Femur (tissue), 1 donor: ENCODE measurements around the gene PRKAR1A.
"Not testable (repeated sequence)": the region's sequence is repeated elsewhere in the genome, so short reads cannot be mapped to it uniquely, and the experiment has no call there.

Experiments
- DNase-seq: peaks from one replicate; pipeline ENCODE4 v3.0.0-alpha.2; 2017

Gene PRKAR1A

DNA sequence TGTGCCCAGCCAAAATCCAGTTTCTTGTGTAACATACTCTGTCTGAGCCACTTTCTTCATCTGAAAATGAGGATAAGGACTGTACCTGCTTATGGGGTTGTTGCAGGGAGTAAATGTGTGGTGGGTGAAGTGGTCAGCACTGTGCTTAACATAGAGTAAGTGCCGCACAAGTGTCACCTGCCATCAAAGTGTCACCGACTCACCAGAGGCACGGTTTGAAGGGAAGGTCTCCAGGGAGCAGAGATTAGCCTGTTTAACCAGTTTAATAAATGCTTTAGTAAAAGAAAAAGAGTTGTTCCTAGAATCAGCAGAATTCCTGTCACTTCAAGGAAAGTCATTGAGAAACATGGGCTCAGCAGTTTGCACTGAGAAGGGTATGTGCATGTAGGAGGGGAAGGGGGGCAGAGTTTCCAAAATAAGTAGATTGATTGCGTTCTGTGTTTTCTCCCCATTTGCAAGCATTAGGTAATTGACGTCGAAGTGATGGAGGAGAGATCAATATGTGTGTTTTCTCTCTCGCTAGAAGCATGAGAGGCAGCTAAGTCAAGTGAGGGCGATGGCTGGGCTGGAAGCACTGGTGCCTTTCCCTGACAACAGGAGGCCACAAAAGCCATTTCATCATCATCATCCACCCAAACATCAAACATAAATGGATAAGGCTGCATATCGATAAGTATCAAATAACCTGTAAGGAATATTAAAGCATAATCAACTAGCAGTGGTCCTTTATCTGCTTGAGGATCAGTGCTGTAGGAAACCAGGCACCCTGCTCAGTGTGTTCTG lies 69.8 kb downstream of the PRKAR1A start:
- DNase-seq, result no peak

DNA sequence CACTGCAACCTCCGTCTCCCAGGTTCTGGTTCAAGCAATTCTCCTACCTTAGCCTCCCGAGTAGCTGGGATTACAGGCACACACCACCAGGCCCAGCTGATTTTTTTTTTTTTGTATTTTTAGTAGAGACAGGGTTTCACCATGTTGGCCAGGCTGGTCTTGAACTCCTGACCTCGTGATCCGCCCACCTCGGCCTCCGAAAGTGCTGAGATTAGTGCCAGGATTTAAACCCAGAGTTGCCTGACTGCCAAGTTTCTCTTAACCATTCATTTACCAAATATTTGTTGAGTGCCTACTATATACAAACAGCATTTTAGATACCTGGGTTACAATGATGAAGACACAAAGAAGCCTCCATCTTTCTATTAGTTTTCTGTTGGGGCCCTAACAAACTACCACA lies 70.6 kb downstream of the PRKAR1A start:
- not testable (repeated sequence) for DNase-seq

DNA sequence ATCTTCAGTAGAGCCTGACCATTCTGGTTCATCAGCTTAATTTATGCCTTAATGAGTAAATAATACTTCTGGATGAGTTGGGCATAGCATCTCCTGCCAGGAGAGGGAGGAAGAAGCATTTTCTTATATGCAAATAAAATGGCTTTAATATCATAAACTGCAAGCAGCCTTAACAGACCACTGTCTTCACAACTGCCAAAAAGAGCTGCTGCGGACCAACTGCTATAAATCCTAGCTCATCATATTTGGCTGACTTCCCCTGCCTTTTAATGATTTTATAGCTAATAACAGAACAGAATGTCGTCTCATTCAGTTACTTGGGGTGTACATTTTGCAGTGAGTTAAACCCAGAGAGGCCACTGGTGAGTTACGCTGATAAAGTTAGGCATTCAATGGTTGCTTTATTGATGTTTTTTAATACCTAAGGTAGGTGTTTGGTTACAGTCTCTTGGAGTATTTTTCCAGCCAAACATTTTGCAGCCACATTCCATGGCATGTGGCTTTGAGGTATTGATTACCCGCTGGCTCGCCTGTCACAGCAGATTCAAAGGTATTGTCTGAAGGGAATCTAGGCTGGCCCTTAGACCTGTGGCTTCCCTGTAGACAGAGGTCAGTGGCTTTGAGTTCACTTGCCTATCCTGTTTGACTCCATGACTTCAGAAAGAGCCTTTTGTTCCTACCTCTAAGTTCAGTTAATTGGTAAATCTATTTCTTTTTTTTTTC lies 72.5 kb downstream of the PRKAR1A start:
- DNase-seq, result no peak

DNA sequence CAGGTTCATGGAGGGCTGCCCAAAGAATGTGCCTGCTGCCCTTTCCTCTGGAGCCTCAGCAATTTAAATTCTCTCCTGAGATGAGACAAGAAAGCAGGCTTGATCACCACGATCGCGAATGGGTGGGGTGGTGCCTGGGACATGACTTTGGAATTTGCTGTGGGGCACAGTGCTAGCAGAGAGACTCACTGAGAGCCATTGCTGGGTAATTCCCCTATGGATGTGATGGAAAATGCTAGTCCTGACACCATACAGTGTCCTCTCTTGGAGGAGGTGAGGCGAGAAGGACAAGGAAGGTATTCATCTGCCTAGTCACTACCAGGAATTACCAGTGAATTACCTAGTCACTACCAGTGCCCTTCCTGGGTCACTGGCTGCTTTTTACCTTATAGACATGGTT lies 73.4 kb downstream of the PRKAR1A start:
- no peak for DNase-seq

DNA sequence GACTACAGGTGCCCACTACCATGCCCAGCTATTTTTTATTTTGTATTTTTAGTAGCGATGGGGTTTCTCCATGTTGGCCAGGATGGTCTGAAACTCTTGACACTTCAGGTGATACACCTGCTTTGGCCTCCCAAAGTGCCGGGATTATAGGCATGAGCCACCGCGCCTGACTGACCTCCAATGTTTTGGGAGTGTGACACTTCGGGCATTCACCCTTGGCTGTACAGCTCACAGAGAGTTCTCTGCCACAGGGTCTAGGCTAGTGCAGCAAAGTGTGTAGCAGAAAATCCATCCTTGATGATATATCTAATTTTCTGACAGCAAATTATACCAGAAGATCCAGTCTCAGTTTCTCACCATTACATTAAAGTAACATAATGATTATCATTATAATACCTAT lies 74.8 kb downstream of the PRKAR1A start:
- DNase-seq, result no peak

DNA sequence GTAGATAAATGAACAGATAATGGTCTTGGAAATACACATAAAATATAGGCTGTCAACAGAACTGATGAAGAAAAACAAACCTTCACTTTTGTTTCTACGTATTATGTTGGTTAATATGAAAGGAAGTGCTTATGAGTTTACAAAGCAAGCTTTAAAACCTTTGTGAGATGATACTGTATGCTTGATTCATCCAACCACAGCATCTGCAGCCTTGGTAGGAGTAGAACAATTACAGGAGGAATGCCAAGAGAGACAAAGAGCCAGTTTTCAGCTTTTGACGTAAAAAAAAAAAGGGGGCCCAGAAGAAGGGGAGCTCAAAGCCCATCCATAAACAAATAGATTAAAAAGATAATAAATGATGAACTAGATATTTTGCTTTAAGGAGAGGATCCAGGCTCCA lies 75.6 kb downstream of the PRKAR1A start:
- no peak for DNase-seq

DNA sequence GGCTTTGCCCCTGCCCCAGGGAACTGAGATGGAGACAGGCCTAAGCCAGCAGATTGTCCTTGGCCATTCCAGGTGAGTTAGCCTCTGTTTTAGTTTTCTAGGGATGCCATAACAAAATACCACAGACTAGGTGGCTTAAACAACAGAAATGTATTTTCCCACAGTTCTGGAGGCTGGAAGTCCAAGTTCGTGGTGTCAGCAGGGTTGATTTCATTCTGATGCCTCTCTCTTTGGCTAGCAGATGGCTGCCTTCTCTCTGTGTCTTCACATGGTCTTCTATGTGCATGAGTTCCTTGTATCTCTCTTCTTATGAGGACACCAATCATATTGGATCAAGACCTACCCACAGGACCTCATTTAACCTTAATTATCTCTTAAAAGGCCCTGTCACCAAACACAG lies 76.1 kb downstream of the PRKAR1A start:
- DNase-seq, result no peak

DNA sequence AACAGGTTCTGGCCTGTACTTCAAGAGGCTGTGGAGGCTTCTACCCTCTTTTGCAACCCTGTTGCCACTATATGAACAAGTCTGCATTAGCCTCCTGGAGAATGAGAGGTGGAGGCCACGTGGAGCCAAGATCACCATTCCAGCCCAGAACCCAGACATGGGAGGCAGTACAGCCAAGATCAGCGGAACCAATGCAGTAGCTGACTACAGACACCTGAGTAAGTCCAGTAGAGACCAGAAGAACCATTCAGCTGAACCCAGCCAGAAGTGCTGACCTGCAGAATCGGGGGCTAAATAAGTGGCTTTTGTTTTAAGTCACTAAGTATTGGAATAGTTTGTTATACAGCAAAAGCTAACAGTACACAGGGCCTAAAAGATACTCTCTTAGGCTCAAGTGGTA lies 76.9 kb downstream of the PRKAR1A start:
- DNase-seq, result no peak

DNA sequence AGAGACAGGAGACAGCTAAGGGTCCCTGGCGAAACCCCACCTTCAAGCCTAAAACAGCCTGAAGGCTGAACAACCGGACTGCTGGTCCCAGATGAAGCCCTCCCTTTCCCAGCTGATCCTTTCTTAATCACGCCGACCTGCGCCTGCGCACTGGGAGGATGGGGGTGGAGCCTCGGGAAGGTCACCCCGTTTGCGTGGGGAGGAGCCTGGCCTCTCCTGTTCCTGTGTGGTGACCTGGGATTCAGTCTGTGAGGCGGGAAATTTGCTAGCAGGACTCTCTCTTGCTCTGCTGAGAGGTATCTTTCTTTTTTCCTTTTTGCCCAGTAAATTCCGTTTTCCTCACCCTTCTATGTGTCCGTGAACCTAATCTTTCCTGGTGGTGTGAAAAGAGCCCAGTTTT lies 79.4 kb downstream of the PRKAR1A start:
- peak; percentile 46 for DNase-seq

DNA sequence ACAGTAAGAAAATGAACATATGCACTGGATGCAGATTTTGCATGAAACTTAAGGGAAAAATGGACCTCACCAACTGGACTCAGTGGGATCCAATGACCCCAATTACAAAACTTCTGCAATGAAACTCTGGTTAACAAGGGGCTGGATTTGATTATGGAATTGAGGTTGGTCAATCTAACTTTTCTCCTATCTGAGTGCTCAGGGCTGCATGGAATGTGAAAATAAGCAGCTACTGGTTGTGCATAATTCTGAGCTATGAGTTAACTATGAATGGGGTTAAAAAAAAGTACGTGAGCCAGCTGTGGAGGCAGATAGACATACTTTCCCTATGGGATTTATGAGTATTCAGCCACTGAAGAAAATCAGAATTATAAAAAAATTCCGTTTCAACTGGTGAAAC lies 79.8 kb downstream of the PRKAR1A start:
- no peak for DNase-seq

DNA sequence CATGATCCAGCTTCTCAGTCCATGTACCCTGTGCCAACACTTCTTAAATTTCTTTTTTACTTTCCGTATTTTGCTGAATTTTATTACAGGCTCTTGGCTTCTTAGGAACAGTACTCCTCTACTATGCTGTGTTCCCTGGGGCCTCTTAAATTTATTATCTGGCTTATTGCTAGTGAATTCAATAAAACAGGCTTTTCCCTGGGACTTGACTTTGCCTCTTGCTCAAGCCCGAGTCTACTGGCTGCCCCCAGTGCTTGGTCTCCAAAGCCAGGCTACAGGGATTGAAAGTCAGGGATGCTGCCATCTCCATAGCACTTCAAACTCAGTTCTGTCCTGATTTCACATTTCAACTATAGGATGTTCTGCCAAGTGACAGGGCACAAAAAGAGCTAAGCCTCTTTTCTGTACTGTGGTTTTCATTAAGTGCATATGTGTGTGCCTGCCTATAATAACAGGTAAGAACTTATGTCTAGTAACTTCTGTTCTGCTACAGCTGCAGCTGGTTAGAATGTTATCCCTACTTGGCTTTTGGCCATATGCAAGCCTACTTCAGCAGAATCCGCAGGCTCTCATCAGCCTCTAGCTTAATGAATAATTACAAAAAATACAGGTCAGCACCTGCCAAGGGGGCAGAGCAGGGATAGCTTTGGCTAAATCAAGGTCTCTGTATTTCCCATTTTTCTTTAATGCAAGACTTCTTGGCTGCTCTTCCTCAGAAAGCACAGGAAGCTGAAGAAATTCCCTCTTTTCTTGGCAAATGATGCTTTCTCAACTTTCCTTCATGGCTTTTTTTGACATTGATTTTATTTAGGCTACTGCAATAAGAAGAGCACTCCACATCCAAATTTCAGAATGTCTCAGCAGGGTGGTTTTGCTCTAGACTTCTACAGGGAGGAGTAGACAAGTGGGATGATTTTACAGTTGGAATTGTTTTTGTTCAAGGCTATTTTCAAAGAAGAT lies 80.7 kb downstream of the PRKAR1A start:
- DNase-seq, result peak; percentile 82

DNA sequence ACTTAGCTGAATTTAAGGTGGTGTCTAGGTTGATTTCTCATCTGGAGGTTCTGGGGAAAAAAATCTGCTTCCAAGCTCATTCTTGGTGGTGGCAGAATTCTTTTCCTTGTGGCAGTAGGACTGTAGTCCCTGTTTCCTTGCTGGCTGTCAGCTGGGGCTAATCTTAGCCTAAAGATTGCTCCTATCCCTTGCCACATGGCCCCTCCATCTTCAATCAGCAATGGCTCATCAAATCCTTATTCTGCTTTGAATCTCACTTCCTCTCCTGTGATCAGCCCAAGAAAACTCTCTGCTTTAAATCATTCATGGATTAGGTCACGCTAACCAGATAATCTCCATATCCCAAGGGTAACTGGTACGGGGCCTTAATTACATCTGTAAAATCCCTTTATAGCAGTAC lies 82.3 kb downstream of the PRKAR1A start:
- DNase-seq, result no peak

DNA sequence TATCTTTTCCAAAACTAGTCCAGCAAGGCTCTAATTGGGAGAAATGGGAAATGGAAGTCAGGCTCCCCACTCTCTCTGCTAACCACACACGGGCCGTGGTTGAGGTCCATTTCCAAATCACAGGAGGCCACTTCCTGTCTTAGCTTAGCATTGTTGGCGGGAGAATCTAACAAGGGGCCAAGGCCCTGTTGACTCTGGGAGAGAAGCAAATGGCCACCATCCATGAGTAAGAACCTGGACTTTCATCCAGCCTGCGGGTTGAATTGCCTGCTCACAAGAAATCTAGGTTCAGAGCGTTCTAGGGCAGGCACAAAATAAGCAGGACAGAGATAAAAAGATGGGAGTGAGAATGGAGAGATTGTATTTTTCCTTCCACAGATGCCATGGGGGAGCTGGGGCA lies 83.3 kb downstream of the PRKAR1A start:
- DNase-seq, result peak; percentile 83

DNA sequence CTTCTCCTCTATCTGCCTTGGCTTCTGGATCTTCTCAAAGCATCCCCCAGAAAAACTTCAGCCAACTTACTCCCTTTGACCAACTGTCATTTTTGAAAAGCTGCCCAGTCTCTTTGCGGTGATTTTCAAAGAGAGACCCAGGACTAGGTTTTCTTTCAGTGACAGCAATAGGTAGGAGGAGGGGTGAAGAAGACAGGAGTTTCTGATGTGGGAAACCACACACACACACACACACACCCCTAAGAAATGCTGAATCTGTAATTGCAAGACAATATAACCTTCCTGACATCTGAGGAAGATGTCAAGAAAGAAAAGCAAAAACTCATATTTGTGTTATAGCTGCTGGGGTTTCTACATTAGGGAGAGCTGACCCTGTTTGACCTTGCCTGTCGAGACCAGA lies 83.8 kb downstream of the PRKAR1A start:
- no peak for DNase-seq

DNA sequence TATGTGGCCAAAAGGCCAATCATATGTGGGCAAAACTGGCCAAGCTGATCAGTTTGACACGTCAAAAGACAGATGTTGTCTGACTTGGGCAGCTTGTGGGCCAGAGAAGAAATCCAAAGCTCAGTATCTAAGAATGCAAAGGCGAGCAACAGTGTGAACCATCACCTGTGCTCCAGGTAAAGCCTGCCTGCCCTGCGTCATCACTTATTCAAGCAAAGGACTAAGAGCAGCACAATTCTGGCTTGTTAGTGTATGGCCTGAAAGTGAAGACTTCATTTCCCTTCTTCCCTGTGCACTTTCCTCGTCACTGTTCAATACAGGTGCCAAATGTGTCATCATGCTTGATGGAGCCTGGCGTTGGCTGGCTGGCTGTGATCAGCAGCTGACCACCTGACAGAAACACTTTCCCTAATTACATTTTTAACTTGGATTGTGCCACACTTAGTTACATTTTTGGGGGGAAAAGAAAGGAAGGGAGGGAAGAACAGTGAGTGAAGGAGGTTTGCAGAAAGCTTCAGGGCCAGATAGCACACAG lies 84.2 kb downstream of the PRKAR1A start:
- no peak for DNase-seq

DNA sequence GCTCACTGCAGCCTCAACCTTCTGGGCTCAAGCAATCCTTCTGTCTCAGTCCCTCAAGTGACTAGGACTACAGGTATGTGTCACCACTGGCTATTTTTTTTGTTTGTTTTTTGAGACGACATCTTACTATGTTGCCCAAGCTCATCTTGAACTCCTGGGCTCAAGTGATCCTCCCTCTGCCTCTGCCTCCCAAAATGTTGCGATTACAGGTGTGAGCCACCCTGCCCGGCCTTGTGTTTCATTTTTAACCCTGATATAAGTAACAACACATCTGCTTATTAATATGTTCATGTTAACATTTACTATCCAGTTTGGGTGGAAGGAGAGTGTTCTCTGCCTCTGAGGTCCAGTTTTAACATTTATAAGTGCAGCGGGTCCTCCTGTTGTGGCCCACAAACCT lies 85.8 kb downstream of the PRKAR1A start:
- DNase-seq, result no peak

DNA sequence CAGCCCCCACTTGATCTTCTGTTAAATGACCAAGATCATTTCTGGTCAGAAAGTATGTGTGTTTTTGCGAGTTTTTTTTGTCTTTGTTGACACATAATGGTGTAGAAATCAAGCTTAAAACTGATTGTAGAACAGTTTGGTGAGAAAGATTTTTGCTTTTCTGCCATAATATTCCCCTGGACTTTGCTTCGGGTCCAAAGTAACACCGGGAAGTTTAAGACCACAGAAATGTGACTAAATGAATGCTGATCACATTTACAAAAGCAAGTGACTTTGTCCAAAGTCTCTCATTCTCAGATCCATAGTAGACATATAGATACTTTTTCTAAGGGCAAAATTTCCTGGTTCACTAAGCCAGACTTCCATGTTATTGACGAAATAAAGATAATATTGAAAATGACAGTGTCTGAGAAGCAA lies 86.3 kb downstream of the PRKAR1A start:
- no peak for DNase-seq

DNA sequence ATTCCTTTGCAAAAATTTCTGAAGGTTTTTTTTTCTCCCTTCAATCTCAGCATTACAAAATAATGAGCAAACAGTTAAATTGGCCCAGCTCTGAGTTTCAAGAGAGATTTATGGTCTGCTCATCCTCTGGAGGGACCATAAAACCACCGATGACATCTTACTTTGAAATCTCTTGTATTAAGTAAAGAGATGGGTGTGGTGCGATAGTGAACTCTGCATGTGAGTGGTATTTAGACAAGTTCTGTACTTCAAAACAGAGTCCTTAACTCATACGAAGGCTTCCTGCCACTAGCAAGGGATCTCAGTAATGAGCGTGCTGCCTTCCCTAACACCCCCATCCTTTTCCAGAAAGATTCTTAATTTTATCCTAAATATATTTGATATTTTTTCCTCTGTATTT lies 86.9 kb downstream of the PRKAR1A start:
- DNase-seq, result no peak

DNA sequence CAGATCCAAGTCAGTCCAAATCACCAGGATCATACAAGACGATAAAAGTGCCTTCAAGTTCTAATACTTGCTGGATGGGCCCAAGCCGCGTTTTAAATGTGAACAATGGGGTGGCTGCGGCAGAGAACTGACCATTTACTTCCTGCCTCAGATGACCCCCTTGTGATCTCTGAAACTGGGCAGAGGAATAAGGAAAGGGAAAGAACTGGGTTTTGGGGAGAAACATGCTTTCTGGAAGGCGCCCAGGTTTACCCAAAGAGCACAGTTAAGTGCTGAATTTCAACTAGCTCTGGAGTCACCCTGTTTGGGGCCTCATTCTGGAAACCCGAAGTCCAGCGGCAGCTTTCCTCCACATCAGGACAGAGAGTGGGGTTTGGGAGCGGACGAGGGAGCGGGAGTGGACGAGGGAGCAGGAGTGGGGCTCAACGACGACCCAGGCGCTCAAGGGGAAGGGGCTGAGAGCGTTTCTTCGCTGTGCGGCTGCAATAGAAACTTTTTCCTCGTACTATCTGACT lies 87.4 kb downstream of the PRKAR1A start:
- DNase-seq, result no peak

DNA sequence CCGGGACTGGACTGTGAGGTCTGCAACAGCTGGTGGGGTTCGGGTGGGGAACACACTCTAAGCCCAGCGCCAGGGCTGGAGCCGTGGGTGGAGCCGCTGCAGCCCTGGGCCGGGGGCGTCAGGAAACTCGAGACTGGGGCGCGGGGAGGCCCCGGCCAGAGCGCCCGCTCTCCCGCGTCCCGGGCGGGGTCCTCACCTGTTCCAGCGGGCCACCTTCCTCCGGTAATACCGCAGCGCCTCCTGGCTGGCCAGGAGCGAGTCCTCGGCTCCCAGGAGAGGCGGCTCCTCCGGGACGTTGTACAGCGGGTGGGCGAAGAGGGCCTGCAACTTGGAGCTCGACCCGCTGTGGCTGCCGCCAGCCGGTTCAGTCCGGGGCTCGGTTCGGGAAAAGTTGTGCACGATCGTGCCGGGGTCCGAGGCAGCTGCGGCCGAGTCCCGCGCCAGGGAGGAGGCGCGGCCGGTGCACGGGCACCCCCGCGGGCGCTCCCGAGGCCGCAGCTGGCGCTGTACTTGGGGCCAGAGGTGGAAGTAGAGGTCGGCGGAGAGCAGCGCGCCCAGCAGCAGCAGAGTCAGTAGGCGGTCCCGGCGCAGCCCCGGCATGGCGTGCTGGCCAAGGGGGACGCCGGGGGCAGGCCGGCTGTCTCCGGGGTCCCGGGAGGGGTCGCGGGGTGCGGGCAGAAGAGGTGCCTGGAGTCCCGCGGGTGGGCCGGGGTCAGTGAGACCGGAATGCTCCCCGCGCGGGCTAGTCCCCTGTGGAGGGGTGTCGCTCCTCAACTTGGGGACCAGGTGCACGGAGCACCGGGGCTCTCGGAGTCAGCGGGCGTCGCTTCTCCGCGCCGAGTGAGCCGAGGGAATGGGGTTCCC lies 88.1 kb downstream of the PRKAR1A start:
- no peak for DNase-seq
